ENCODE results near the gene SUPT3H. TPM values are rescaled to one million over a fixed set of nuclear protein-coding genes. Genes with fewer than 3 reads are reported as not detected.

Gene SUPT3H
- total and polyA plus RNA-seq, 2 of the 8 experiments (the other 6 are each of a cell fraction or from before 2014, with no cell fraction given): 18.8 to 23.0 TPM

- Histone ChIP-seq H2BK5ac (ENCODE audit: low read depth, low read length) (no peak overlapping the region), H3K9ac (replicated peaks in 1 of 4; ENCODE audit: extremely low read depth in 1 of 4, low read depth in 3 of 4, low read length in 3 of 4) (no peak overlapping the region), H3K9me3 (ENCODE audit: insufficient read depth in 2 of 2, low read depth in 1 of 2, low read length in 1 of 2) (no peaks in the 10 kb centered on the region), H2BK120ac (replicated peaks; ENCODE audit: low read depth, low read length) (no peak overlapping the region), H3K79me1 (ENCODE audit: low read depth, low read length) (no peaks in the 10 kb centered on the region), H3K18ac (ENCODE audit: extremely low read depth, low read length) (no peak overlapping the region), H3K4ac (replicated peaks; ENCODE audit: insufficient read length, low read depth, low read length) (no peak overlapping the region), H4K5ac (ENCODE audit: insufficient read length, low read depth, low read length) (no peak overlapping the region), H3K4me1 (replicated peaks in 1 of 4; ENCODE audit: control insufficient read depth in 3 of 4, insufficient read depth in 4 of 4, low read length in 3 of 4) (peaks cover 0 to 4% (median 2%) of the 10 kb centered on the region in 4 experiments; a peak in 2 of 7 replicates), H2BK15ac (ENCODE audit: low read length) (no peak overlapping the region), H4K20me1 (replicated peaks in 1 of 2; ENCODE audit: control insufficient read depth in 1 of 2, insufficient read depth in 2 of 2, low read length in 2 of 2) (no peaks in the 10 kb centered on the region), H4K8ac (ENCODE audit: extremely low read depth, insufficient read depth, low read length) (no peak overlapping the region), H3K79me2 (ENCODE audit: control insufficient read depth in 1 of 2, insufficient read depth in 2 of 2, low read length in 2 of 2) (no peaks in the 10 kb centered on the region), H2BK12ac (ENCODE audit: low read depth, low read length) (no peak overlapping the region), H3K27ac (ENCODE audit: low read depth, low read length) (no peak overlapping the region), H3K4me2 (ENCODE audit: insufficient read depth in 1 of 2, low read depth in 2 of 2, low read length in 2 of 2) (no peak overlapping the region), H2BK20ac (ENCODE audit: low read length) (no peak overlapping the region), H3K14ac (ENCODE audit: insufficient read length) (no peak overlapping the region), H2AK5ac (ENCODE audit: low read depth, low read length) (no peak overlapping the region), H3K23ac (ENCODE audit: insufficient read length) (no peak overlapping the region), H3K4me3 (ENCODE audit: extremely low read depth in 1 of 4, insufficient read depth in 2 of 4, low read depth in 3 of 4, low read length in 4 of 4) (no peak overlapping the region), H3K56ac (replicated peaks; ENCODE audit: insufficient read length, low read depth, low read length) (no peak overlapping the region), H3K36me3 (ENCODE audit: control insufficient read depth in 2 of 4, insufficient read depth in 4 of 4, low read length in 3 of 4) (no peaks in the 10 kb centered on the region), H4K91ac (replicated peaks; ENCODE audit: insufficient read length, low read length) (no peak overlapping the region), H3K27me3 (replicated peaks in 1 of 4; ENCODE audit: control insufficient read depth in 3 of 4, extremely low read depth in 1 of 4, insufficient read depth in 3 of 4, low read length in 3 of 4) (no peaks in the 10 kb centered on the region), H3K23me2 (ENCODE audit: low read depth, low read length) (no peaks in the 10 kb centered on the region), H2AFZ (ENCODE audit: low read length) (no peak overlapping the region)
- ChIA-PET POLR2A (ENCODE audit: partially characterized antibody) (no interaction called here), CTCF (ENCODE audit: partially characterized antibody) (interaction anchor here (0.7 to 4.4 kb wide), 3 partner anchors 31 to 170 kb away, joined by 3 to 14 read pairs (median 3); no protein-coding TSS in a partner anchor)
- 88% methylated on average over 6 of the region's 6 CpGs; no CpG with 5 or more reads in 1 of the 2 experiments for WGBS, 2 experiments (ENCODE audit: extremely low coverage in 1 of 2, insufficient coverage in 1 of 2, insufficient read length in 1 of 2, insufficient replicate concordance in 2 of 2, low coverage in 1 of 2, low lambda C conversion rate in 2 of 2, missing lambda C conversion rate in 1 of 2)
- DNase-seq (ENCODE audit: low read depth in 1 of 2, low spot score in 2 of 2) (no peak), FAIRE-seq (no peak)
- TF ChIP-seq SIX5 (IDR thresholded peaks at IDR 0.05; ENCODE audit: low read depth, low read length): no peak
- TF ChIP-seq, protein P1, sequence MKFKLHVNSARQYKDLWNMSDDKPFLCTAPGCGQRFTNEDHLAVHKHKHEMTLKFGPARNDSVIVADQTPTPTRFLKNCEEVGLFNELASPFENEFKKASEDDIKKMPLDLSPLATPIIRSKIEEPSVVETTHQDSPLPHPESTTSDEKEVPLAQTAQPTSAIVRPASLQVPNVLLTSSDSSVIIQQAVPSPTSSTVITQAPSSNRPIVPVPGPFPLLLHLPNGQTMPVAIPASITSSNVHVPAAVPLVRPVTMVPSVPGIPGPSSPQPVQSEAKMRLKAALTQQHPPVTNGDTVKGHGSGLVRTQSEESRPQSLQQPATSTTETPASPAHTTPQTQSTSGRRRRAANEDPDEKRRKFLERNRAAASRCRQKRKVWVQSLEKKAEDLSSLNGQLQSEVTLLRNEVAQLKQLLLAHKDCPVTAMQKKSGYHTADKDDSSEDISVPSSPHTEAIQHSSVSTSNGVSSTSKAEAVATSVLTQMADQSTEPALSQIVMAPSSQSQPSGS (IDR thresholded peaks at IDR 0.05; ENCODE audit: low read length): no peak
- TF ChIP-seq HDAC2 (IDR thresholded peaks at IDR 0.05; ENCODE audit: borderline replicate concordance in 1 of 2, low read depth in 2 of 2, low read length in 2 of 2): no peak
- TF ChIP-seq CREB1 (IDR thresholded peaks at IDR 0.05): no peak
- no peak for TF ChIP-seq JUN (IDR thresholded peaks at IDR 0.05; ENCODE audit: low read depth, low read length)
- no peak for TF ChIP-seq MAFK (IDR thresholded peaks at IDR 0.05; ENCODE audit: low read depth, low read length)
- TF ChIP-seq BRCA1 (IDR thresholded peaks at IDR 0.05; ENCODE audit: low read depth, low read length): no peak
- TF ChIP-seq RNF2 (IDR thresholded peaks at IDR 0.05; ENCODE audit: borderline replicate concordance, low read depth, low read length, missing control alignments, poor library complexity, severe bottlenecking): no peak
Measured at GRCh38 chr6:44826025-44826676, 551.6 kb downstream of the SUPT3H start.
